BJ (cell line): Measurements from ENCODE around the gene REEP2. TPM values are rescaled to one million over a fixed set of nuclear protein-coding genes. Genes with fewer than 3 reads are reported as not detected.

Experiments
- CTCF ChIA-PET: fragments of 350-600 bp; formaldehyde crosslinking; extraction: SDS; loops from one replicate; lab custom pipeline; 2021; ENCODE audit warnings: antibody characterized with exemption, inconsistent platforms; lab: Yijun Ruan, JAX
- POLR2A ChIA-PET: fragments of 300-600 bp; sonication (Branson Sonifier 250); formaldehyde crosslinking; extraction: SDS; loops from one replicate; lab custom pipeline; 2021; ENCODE audit warnings: antibody characterized with exemption; lab: Charles Lee
- DNase-seq: peaks from one replicate; pipeline ENCODE4 v3.0.0-alpha.2; 2011; ENCODE audit warnings: low read depth
- H3K27me3 ChIP-seq: 2 replicates; pipeline ENCODE4 v1.6.0; 2011; ENCODE audit warnings: low read length; ENCODE audit not compliant: control insufficient read depth, insufficient read depth
- H3K36me3 ChIP-seq: 2 replicates; pipeline ENCODE4 v1.5.1; 2011; ENCODE audit warnings: low read length; ENCODE audit not compliant: control insufficient read depth, insufficient read depth
- H3K4me3 ChIP-seq: 2 replicates; pipeline ENCODE4 v1.5.1; 2011; ENCODE audit warnings: low read depth, mild to moderate bottlenecking, control low read depth, low read length
- CTCF ChIP-seq: IDR thresholded peaks from 2 replicates; pipeline ENCODE4 v1.5.1; 2011; ENCODE audit warnings: low read depth, mild to moderate bottlenecking, control low read depth, inconsistent platforms, low read length, moderate library complexity; ENCODE audit not compliant: insufficient read depth
- polyA plus RNA-seq: library from polyadenylated mRNA; depleted of rRNA; stranded (reverse); fragments of >200 nt; gene quantifications from 2 replicates; pipeline ENCODE4 v1.2.3, GENCODE V29; 2011

REEP2 gene
- polyA plus RNA-seq, 1 experiment, result 12.0 TPM

GRCh38 chr5:138476918-138477317 lies 38.1 kb downstream of the REEP2 start:
- H3K36me3 ChIP-seq, result no peaks in the 10 kb centered on the region
- H3K27me3 ChIP-seq, result no peaks in the 10 kb centered on the region
- CTCF ChIA-PET, result interaction anchor here (1.4 kb wide), 1 partner anchor 16 kb away, joined by 3 read pairs; no protein-coding TSS in a partner anchor
- H3K4me3 ChIP-seq, result no peak overlapping the region
- no peak for DNase-seq
- POLR2A ChIA-PET, result no interaction called here
- TF ChIP-seq CTCF, result no peak

GRCh38 chr5:138482638-138483037 lies 43.8 kb downstream of the REEP2 start:
- DNase-seq, result no peak
- Histone ChIP-seq H3K4me3 (no peak overlapping the region), H3K36me3 (no peaks in the 10 kb centered on the region), H3K27me3 (no peaks in the 10 kb centered on the region)
- ChIA-PET CTCF (interaction anchor here (0.9 to 3.0 kb wide), 3 partner anchors 18 to 102 kb away, joined by 3 to 11 read pairs (median 7); partner anchors contain the start of gene EGR1), POLR2A (no interaction called here)
- TF ChIP-seq CTCF, result no peak

GRCh38 chr5:138488481-138488945 lies 49.7 kb downstream of the REEP2 start:
- DNase-seq, result no peak
- Histone ChIP-seq H3K27me3 (no peaks in the 10 kb centered on the region; the same call in 1 of the 2 replicates), H3K4me3 (no peak overlapping the region), H3K36me3 (no peaks in the 10 kb centered on the region)
- ChIA-PET POLR2A (no interaction called here), CTCF (no interaction called here)
- TF ChIP-seq CTCF, result no peak

GRCh38 chr5:138489683-138490061 lies 50.8 kb downstream of the REEP2 start:
- Histone ChIP-seq H3K4me3 (no peak overlapping the region), H3K36me3 (no peaks in the 10 kb centered on the region), H3K27me3 (no peaks in the 10 kb centered on the region; the same call in 1 of the 2 replicates)
- POLR2A ChIA-PET, result no interaction called here
- DNase-seq, result no peak
- TF ChIP-seq CTCF, result no peak
- CTCF ChIA-PET, result interaction anchor here (0.9 to 2.2 kb wide), 3 partner anchors 13 to 25 kb away, joined by 3 to 11 read pairs (median 5); partner anchors contain the start of gene EGR1

GRCh38 chr5:138490648-138491283 lies 51.9 kb downstream of the REEP2 start:
- no peak for TF ChIP-seq CTCF
- CTCF ChIA-PET, result interaction anchor here (2.2 kb wide), 1 partner anchor 26 kb away, joined by 11 read pairs; the partner anchor contains the start of gene EGR1
- POLR2A ChIA-PET, result no interaction called here
- Histone ChIP-seq H3K4me3 (no peak overlapping the region), H3K27me3 (no peaks in the 10 kb centered on the region; the same call in 1 of the 2 replicates), H3K36me3 (no peaks in the 10 kb centered on the region)
- DNase-seq, result no peak
